Hematopoietic multipotent progenitor cell (in vitro differentiated cells): ENCODE measurements around the gene BNC2. TPM values are rescaled to one million over a fixed set of nuclear protein-coding genes. Genes with fewer than 3 reads are reported as not detected.

ENCODE experiments used
- DNase-seq, 3 donors: peaks; one replicate each; pipeline ENCODE4 v3.0.0-alpha.2; 2011 to 2015; ENCODE audit warnings: low read depth in 2 of 3, low spot score in 2 of 3
- total RNA-seq: library from RNA; depleted of rRNA; stranded (reverse); fragments of >200 nt; gene quantifications from one replicate; pipeline ENCODE4 v1.2.3, GENCODE V29; 2012

The BNC2 gene
- total RNA-seq, 1 donor, result under 0.01 TPM

DNA sequence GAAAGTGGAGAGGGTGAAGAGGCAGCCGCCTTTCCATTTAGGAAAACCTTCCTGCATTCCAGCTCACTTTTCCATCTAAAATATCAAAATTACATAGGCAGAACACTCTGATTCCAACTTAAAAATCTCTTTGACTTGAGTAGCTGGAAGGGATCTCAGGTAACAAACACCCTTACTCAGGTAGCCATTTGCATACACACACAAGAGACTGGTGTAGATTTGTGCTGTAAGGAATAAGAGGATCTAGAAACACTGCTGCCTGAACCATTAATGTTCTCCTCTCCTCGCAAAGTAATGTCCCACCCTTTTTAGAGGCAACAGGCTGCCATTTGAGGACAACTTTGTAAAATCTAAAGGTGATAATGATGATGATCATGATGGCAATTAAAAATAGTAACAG is 53.5 kb downstream of the BNC2 start:
- DNase-seq, result no peak

DNA sequence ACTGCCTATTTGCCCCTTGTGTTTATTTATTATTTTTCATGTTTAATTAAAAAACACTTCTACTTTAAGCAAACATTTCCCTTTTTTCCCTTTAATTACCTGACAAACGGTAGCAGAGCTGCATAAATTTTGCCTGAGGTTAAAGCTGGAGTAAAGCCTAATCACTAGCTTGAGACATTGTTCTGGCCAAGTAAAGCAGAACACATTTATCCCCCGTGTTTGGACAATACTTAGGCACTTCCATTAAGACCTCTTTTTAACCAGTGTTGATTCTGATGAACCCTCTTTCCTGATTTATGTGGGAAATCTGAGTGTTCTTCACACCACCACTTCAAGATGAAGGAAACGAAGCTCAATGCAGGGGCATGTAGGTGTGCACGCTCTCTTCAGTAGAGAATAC is 54.5 kb downstream of the BNC2 start:
- no peak for DNase-seq

DNA sequence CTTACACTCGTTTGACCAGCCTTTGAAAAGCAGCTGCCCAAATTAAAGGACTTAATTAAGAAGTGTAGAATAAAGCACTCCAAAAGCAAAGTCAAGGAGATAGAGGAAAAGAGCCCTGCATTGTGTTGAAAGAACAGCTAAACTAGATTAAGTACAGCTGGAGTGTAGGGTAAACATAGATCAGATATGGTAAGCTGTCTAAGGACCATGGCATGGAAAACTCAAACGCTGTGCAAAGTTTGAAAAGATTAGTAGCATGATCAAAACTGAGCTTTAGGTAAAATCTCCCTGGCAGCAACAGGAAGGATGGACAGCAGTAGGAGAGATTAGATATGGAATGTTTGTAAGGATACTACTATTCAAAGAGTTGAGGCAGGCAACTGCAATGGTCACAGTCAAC is 55.4 kb downstream of the BNC2 start:
- DNase-seq, result no peak

DNA sequence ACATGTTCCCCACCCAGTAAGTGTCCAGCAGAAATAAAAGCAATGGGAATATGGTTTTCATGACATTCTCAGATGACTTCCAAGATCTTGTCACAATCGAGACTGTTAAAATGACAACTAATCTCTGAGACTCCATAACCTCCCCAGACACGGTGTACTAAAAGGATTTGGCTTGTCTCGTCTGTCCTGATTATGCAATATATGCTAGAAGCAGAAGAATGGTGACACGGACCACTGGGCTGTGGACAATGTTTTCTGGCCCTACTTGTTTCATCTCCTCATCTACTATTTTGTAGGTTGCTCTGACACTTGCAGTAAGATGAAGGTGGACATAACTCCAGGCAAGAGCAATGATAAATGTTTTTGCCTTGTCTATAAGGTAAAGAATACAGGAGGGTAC is 56.6 kb downstream of the BNC2 start:
- DNase-seq, result no peak

DNA sequence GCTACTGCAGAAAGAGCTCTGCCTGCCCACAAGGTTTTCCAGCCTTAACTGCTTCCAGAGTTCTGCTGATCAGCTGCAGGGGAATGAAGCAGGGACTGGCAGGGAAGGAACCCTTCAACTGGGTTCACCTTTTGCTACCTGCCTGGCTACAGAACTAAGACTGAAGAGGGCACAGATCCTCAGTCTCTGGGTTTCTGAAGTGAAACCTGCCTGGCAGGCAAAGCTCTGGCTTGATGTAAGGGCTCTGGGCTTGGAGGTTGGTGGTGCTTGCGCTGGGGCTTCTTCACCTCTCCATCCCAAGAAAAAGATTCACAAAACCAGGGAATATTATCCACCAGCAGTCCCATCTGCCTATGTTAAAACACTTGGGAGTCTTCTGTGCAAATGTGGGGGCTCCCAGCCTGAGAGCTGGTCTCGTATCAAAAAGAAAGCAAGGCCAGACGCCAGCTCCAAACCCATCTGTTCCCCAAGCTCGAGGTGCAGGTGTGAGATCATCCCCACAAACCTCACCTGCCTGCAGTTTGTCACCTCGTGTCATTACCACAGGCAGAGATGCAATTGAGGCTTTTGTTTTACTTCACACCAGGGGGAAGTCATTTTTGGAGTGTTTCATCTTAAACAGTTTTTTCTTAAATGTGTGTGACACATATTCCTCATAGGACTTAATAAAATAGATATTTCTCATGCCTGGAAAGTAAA is 58.3 kb downstream of the BNC2 start:
- DNase-seq, result no peak

DNA sequence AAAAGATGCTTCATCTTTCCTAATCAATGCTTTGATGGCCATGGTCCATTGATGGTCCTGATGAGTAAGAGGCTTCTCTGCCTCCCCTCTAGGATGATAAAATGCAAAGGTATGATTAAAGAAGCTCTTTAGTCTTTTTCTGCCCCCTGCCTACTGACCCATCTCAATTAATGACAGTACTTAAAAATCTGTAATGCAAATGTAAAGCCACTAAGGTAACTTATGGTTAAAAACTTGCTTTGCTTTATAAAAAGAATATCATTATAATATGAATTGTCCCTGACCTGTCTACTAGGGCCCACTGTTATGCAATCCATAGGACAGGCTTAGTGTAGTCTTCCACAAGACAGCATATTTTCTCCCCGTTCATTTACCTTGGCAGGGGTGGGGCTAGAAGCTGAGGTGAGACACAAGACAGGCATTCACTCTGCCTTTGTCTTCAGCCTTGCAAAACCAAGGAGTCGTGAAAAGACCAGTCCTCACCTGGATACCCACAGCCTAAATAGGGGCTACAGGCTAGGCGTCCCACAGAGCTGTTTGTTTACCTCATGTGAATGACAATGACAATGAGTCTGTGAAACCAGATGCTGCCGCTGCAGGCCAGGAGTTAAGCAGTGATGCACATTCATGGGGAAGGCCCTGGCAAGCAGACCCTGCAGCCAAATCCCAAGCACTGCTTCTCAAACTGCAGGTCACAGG is 60.4 kb downstream of the BNC2 start:
- DNase-seq, result no peak

DNA sequence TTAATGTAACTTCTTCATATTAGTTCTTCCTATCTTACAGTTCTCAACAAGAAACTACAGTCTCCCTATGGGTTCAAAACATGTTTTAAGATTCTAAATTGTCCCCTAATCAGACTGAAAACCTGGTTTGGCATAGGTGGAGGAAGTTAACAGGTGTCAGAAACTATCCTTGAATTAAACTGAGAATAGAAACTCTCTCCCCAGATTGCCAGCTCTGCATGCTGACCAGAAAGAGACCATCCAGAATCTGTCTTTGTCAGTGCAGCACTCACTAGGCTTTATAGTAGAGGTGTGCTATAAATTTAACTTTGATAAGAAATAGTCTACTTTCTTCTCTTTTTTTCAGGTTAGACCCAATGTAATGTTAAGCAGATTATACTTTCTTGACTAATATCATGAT is 63.8 kb downstream of the BNC2 start:
- DNase-seq, result no peak

DNA sequence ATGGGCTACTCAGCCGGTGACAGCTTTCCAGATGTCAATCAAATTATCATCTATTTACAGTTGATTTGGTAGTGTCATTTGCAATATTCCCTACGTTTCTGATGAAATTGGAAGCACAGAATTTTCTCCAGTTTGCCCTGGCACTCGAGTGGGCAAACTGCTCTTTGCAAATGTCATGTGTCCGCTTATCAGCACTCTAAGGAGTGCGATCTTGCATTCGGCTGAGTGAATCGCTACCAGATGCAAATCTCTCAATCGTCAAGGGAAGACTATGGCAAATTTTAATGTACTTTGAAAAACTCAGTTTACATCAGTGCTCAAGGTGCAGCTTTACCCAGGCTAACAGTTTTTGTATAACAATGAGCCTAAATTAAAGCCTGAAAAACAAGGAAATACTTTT is 66.8 kb downstream of the BNC2 start:
- no peak for DNase-seq

DNA sequence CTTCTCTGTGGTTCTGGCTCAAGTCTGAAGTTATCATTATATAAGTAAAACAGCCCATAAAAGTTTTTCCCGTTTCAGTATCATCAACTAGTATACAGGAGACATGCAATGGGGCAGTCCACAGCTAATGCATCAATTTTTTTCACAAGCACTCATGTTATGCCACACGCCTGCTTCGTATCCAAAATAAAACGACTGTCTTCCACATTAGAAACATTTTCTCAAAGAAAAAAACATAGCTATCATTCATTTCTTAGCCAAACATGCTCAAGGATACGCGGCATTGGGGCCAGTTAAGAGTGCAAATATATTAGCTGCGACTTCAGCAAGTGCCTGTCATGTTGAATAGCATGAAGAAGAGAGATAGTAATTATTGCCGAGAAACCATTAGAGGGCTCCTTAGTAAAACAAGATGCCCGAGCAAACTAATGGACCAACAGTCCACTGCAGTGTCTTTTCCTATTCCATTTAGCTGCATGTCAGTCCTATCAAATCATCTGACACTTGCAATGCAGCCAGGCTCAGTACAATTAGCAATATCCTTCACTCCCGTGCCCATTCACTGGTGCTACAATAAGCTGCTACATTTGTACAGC is 68.5 kb downstream of the BNC2 start:
- DNase-seq, result no peak

DNA sequence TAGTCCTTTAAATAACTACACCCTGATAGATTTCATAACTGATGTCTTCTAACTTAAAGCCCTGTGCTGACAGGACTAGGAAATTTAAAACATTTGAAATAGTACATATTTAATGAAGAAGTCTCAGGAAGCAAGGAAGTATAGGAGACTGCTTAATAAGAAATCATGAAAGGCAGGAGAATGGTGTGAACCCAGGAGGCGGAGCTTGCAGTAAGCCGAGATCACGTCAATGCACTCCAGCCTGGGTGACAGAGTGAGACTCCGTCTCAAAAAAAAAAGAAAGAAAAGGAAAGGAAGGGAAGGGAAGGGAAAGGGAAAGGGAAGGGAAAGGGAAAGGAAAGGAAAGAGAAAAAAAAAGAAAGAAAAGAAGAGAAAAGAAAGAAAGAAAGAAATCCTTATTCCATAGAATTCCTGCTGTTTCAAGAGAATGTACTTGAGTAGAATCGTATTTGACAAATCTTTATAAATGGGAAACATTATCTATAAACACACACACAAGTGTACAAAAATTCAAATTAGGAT is 74.1 kb downstream of the BNC2 start:
- DNase-seq, result no peak

DNA sequence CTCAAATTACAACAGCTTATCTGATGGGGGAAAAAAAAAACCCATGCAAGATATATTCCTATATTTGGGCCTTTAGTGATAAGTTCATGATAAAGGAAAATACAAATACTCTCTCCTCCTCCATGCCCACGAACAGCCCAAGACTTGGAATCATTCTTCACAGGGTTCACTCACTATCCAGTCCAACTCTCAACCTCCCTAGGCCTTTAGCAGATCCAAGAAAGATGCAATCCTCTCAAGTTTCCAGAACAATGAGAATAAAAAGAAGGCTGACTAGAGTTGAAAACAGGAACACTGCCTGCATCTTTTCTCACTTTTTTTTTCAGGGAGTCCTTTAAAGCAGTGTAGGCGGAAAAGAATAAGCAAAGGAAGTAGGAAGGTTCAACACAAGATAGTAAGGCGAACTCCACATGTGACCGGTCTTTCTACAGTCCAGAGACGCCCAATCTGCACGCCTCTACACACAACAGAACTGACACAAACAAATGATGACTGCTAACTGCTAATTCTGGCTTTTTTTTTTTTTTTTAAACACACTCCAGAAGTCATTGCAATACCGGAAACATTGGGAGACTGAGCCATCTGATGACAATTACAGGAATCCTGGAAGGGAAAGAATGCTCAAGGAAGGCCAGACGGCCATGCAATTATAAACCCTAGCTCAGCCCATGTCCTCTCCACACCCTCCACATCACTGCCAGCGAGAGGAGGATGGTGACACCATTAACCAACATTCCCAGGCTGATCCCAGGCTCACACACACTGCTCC is 75.4 kb downstream of the BNC2 start:
- no peak for DNase-seq

DNA sequence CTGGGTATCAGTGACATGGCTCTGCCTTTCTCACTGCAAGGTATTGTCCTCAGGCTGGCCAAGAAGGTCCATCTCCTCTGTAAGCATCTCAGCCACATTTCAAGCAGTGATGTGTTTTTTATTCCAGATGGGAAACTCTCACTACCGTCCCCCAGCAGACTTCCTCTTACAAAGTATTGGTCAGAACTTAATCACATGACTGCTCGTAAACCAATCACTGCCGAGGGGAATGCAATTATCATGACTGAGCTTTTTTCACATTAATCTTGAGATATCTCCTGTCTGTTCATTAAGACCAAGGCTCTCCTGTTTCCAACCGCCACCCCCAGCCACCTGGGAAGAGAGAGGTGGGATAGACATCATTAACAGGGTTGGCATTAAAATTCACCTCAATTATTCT is 76.4 kb downstream of the BNC2 start:
- DNase-seq, result no peak

DNA sequence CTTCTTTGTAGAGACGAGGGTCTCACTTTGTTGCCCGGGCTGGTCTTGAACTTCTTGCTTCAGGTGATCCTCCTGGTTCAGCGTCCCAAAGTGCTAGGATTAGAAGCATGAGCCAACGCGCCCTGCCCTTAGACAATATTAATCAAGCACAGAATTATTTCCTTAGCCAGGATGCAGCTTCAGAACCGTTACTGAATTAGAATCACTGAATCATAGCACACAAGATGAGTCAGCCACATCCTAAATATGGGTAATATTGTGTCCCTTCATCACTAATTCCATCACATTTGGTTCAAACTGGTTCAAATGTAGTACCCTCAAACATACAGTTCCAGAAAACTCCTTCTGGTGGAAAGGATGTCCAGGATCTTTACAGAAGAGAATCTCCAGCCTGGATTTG is 82.7 kb downstream of the BNC2 start:
- DNase-seq, result no peak

DNA sequence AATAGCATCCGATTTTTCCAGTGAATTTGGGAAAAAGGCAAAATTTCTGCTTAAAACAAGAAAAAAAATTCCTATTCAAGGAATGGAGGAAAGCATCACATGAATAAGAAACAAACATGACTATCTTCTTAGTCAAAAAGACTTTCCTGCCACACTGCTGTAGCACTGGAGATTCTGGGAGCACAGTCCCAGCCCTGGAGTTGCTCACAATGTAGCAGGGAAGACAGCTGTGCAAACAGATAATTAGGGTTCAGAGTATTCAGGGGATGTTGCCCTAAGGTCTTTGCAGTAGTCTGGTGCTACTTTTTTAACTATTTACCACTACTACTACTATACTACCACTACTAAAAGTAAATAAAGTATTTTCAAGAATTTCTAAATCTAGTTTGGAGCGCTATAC is 86.5 kb downstream of the BNC2 start:
- no peak for DNase-seq

DNA sequence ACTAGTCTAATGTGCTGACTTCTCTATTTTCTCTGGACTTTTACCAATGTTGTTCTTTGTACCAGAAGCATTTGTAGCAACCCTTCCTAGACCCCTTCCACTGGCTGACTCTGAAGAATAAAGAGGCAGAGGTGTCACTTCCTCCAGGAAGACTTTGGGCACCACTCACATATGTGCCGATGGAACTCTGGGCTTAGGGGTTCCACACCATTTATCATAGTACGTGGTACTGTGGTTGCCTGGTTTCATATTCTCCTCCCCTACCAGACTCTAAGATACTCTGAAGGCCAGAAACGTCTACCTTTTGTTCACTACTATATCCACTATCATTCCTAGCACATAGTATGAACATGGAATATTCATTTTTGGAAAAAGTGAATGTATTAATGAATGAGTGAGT is 88.0 kb downstream of the BNC2 start:
- DNase-seq, result no peak

DNA sequence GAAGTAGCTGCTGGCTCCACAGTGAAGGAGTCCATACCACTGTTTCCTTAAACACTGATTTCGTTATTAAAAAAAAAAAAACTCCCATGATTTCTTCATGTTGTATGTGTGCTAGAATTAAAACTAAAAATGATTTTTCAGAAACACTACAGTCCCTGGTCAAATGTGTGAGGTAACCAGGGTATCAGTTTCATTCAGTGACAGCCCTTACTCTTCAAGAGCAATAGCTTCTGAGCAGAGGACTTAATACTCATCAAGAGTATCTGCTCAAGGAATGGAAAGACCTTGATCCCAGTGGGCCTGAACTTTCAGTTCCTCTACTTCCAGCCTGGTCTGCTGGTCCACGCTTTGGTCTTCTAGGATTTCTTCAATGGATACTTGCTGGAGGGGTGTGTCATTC is 95.1 kb downstream of the BNC2 start:
- DNase-seq, result no peak

DNA sequence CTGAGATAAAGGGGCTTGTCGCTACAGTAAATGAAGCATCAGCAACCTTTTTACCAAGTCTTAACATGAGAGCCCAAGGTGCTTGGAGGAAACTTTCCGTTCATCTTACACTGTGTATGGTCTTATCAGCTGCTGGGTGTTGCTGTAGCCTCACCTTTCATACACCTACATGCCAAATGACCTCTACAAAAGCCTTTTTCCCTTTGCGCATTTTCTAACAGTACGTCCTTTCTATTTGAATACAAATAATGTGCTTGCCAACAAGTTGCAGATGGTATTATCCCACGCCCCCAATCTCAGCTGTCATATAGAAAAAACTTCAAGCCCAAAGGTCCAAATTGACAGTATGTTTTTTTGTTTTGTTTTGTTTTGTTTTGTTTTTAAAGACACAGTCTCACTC is 96.9 kb downstream of the BNC2 start:
- no peak for DNase-seq

DNA sequence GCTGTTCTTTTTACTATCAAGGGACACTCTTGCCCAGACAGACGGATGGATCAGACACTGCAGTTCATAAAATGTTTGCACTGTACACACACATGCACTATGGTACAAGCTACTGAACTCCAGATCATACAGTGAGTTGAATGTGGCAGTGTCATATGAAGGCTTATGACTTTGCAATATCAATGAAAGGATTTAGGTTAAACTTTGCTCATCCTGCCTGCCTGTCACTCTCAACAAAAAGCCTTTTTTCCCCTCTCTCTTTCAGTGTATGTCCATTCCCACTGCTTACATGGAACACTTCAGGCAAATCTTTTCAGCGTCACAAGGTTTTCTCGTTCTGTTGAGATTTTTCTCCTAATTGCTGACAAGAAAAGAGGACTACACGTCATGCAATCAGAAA is 97.4 kb downstream of the BNC2 start:
- no peak for DNase-seq

DNA sequence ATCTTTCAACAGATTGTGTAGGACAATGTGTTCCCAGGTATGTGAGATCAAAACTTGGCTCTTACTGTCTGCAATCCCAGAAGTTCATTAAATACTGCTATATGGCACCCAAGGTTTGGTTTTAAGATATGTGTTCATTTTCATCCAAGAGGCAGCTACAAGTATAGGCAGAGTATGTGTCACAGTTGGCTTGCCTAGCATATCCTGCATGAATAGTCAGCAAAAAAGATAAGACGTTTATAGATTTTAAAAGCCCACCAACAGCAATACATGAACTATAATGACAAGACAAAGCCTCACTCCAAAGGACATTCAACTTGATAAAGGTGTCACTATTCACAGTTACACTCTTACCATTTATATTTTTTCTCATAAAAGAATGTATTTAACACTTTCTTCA is 99.1 kb downstream of the BNC2 start:
- DNase-seq, result no peak

DNA sequence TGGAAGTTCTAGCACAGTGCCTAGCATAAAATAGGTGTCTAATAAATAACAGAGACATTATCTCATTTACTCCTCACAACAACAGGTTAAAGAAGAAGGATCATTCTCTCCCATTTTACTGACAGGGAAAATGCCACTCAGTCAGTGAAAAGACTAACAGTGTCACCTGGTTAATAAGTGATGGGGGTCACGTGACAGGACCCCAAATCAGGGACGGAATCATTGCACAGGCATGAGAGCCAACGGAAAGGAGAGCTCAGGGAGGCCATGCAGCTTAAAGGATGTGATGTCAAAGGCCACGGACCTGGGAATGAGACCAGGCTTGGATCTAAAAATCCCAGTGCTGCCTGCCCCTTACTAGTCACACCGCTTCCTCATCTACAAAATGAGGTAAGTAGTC is 101.2 kb downstream of the BNC2 start:
- DNase-seq, result no peak

DNA sequence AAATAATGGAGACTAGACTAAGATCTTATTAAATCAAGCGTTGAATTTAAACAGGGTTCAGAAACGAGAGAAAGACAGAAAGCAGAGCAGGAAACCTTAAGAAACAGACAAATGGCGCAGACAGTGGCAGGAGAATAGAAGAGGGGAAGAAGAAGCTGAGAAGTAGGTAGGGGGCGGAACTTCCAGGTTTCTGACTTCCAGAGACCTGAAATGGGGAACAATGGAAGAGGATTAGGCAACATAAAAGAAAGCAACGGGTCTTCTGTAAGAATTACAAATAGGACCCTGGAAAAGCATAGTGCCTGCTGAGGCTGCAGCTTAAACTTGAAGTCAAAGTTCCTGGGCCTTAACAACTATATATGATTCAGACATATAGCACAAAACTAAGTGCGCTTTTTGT is 101.7 kb downstream of the BNC2 start:
- no peak for DNase-seq
